Endothelial cell of umbilical vein (primary cell): ENCODE results near the gene CCIN. TPM values are rescaled to one million over a fixed set of nuclear protein-coding genes. Genes with fewer than 3 reads are reported as not detected.

Experiments
- BruUV-seq: library from RNA; stranded (reverse); fragments of 400-500 nt; replicated peaks from 2 replicates; lab custom pipeline; 2021; lab: Mats Ljungman, UMichigan
- CTCF ChIA-PET: fragments of 300-600, 350-600 bp; sonication (Branson Sonifier 250); formaldehyde crosslinking; loops from one replicate; lab custom pipeline; 2021; ENCODE audit warnings: antibody characterized with exemption, inconsistent platforms; lab: Charles Lee
- POLR2A ChIA-PET: fragments of 300-600, 350-600 bp; sonication (Branson Sonifier 250); formaldehyde crosslinking; loops from one replicate; lab custom pipeline; 2021; ENCODE audit warnings: antibody characterized with exemption, inconsistent platforms; lab: Charles Lee
- DNase-seq: peaks from one replicate; pipeline ENCODE4 v3.0.0-alpha.2; 2011; ENCODE audit warnings: low read depth, low spot score
- FAIRE-seq: peaks from 2 replicates; lab custom pipeline; 2011; peaks lifted over from hg19 to GRCh38; lab: Jason Lieb, UNC
- H2AFZ ChIP-seq: 2 replicates; pipeline ENCODE4 v1.6.0; 2012; ENCODE audit warnings: low read depth, low read length, control low read depth, inconsistent platforms
- H3K27ac ChIP-seq: 2 replicates; pipeline ENCODE4 v1.5.1; 2011; ENCODE audit warnings: low read depth, mild to moderate bottlenecking, control low read depth, low read length, moderate library complexity; ENCODE audit not compliant: insufficient read depth
- H3K27me3 ChIP-seq, 2 experiments: 2 replicates each; pipeline versions ENCODE4 v1.6.0 to v1.6.1; 2011; ENCODE audit warnings: low read length in 2 of 2, mixed read lengths in 1 of 2; ENCODE audit not compliant: control insufficient read depth in 2 of 2, insufficient read depth in 2 of 2
- H3K36me3 ChIP-seq, 2 experiments: 2 replicates in 1 of 2; 3 replicates in 1 of 2; pipeline ENCODE4 v1.5.1; 2011; ENCODE audit warnings: low read length in 2 of 2, mild to moderate bottlenecking in 1 of 2, moderate library complexity in 1 of 2; ENCODE audit not compliant: control insufficient read depth in 2 of 2, insufficient read depth in 2 of 2; ENCODE audit errors: extremely low read depth in 1 of 2
- H3K4me1 ChIP-seq: 3 replicates; pipeline ENCODE4 v1.5.1; 2011; ENCODE audit warnings: mild to moderate bottlenecking, low read length; ENCODE audit not compliant: control insufficient read depth, insufficient read depth; ENCODE audit errors: extremely low read depth
- H3K4me2 ChIP-seq: 2 replicates; pipeline ENCODE4 v1.6.1; 2011; ENCODE audit warnings: low read length, control low read depth, mixed read lengths; ENCODE audit not compliant: insufficient read depth
- H3K4me3 ChIP-seq, 3 experiments: fragments of 200-600 bp in 1 of 3; sonication (generic), shearing (Covaris generic) in 1 of 3; replicated peaks in 1 of 3; 2 replicates each; pipeline ENCODE4 v1.5.1; 2011 to 2016; ENCODE audit warnings: control low read depth in 3 of 3, low read length in 3 of 3, mild to moderate bottlenecking in 2 of 3, inconsistent platforms in 1 of 3, low read depth in 1 of 3, moderate library complexity in 1 of 3; ENCODE audit not compliant: insufficient read depth in 1 of 3
- H3K79me2 ChIP-seq: 2 replicates; pipeline ENCODE4 v1.6.0; 2012; ENCODE audit warnings: low read length, inconsistent platforms; ENCODE audit not compliant: control insufficient read depth, insufficient read depth
- H3K9ac ChIP-seq: replicated peaks from 2 replicates; pipeline ENCODE3; 2011; ENCODE audit warnings: low read length, control low read depth; ENCODE audit not compliant: insufficient read depth; ENCODE audit errors: extremely low read depth
- H3K9me1 ChIP-seq: replicated peaks from 3 replicates; pipeline ENCODE4 v1.6.0; 2011; ENCODE audit warnings: mild to moderate bottlenecking, low read length; ENCODE audit not compliant: control insufficient read depth, insufficient read depth; ENCODE audit errors: extremely low read depth
- H3K9me3 ChIP-seq: replicated peaks from 2 replicates; pipeline ENCODE4 v1.5.1; 2012; ENCODE audit warnings: low read length, inconsistent platforms; ENCODE audit not compliant: control insufficient read depth, insufficient read depth
- H4K20me1 ChIP-seq: replicated peaks from 2 replicates; pipeline ENCODE3; 2011; ENCODE audit warnings: mild to moderate bottlenecking, low read length; ENCODE audit not compliant: control insufficient read depth, insufficient read depth; ENCODE audit errors: extremely low read depth
- CTCF ChIP-seq, 2 donors: IDR thresholded peaks; 1 replicate in 1 of 2; 2 replicates in 1 of 2; pipeline ENCODE4 v1.5.1; 2011; ENCODE audit warnings: low read length in 2 of 2, mild to moderate bottlenecking in 2 of 2, moderate library complexity in 2 of 2, control low read depth in 1 of 2, inconsistent platforms in 1 of 2, low read depth in 1 of 2; ENCODE audit not compliant: insufficient read depth in 1 of 2; ENCODE audit errors: extremely low read depth in 1 of 2
- EZH2 ChIP-seq: IDR thresholded peaks from 2 replicates; pipeline ENCODE4 v1.6.1; 2012; ENCODE audit warnings: borderline replicate concordance, low read depth, mild to moderate bottlenecking, moderate library complexity, low read length, inconsistent platforms; ENCODE audit not compliant: severe bottlenecking
- FOS ChIP-seq: IDR thresholded peaks from 2 replicates; pipeline ENCODE4 v1.6.1; 2011; ENCODE audit warnings: mild to moderate bottlenecking, low read length, moderate library complexity, borderline replicate concordance; ENCODE audit not compliant: insufficient read depth
- GATA2 ChIP-seq: IDR thresholded peaks from 2 replicates; pipeline ENCODE4 v1.7.0; 2011; ENCODE audit warnings: low read depth, mild to moderate bottlenecking, moderate library complexity, mixed read lengths, low read length; ENCODE audit not compliant: insufficient read length, insufficient read depth
- JUN ChIP-seq: IDR thresholded peaks from 2 replicates; pipeline ENCODE4 v1.6.1; 2011; ENCODE audit warnings: borderline replicate concordance, low read depth; ENCODE audit not compliant: insufficient read length, insufficient read depth
- MAX ChIP-seq: IDR thresholded peaks from 2 replicates; pipeline ENCODE4 v1.6.1; 2011; ENCODE audit not compliant: insufficient read depth, insufficient read length
- MYC ChIP-seq: IDR thresholded peaks from one replicate; pipeline ENCODE4 v1.6.1; 2011; ENCODE audit warnings: mild to moderate bottlenecking, low read depth, low read length
- POLR2A ChIP-seq: IDR thresholded peaks from 2 replicates; pipeline ENCODE4 v1.6.1; 2012; ENCODE audit warnings: low read depth, mild to moderate bottlenecking, control low read depth, low read length
- POLR2AphosphoS5 ChIP-seq: IDR thresholded peaks from 2 replicates; pipeline ENCODE4 v1.6.1; 2012; ENCODE audit warnings: low read depth, mild to moderate bottlenecking, control low read depth, low read length, moderate library complexity; ENCODE audit not compliant: insufficient read depth
- dilution Hi-C: fragments of 300-500 bp; cut with MboI; formaldehyde crosslinking; loops from one replicate; pipeline ENCODE4 v1.15.0; 2019; ENCODE audit warnings: low sequenced_read_pairs; ENCODE audit not compliant: extremely low pct_ligation_motif_present
- intact Hi-C: fragments of 100-400 bp; cut with micrococcal nuclease; formaldehyde crosslinking; loops from one replicate; pipeline ENCODE4 v1.10.0; 2022
- polyA plus RNA-seq, 4 experiments: library from polyadenylated mRNA; depleted of rRNA in 3 of 4; stranded (reverse) in 3 of 4; unstranded in 1 of 4; fragments of >200 nt; gene quantifications; 2 replicates each; pipeline versions ENCODE4 v1.2.1 to v1.2.3, GENCODE V29; 2011 to 2012; ENCODE audit warnings: missing spikeins in 1 of 4
- total RNA-seq: library from RNA; stranded (reverse); gene quantifications from 2 replicates; pipeline ENCODE4 v1.2.3, GENCODE V29; 2021

CCIN gene
- total and polyA plus RNA-seq, 2 donors (not counting 3 experiments of a cell fraction or from before 2014, with no cell fraction given): 0.22 to 1.2 TPM

GRCh38 chr9:36213989-36214388 is 44.8 kb downstream of the CCIN start:
- Histone ChIP-seq H3K9me3 (no peaks in the 10 kb centered on the region), H3K27ac (no peak overlapping the region), H3K27me3 (no peaks in the 10 kb centered on the region), H4K20me1 (no peaks in the 10 kb centered on the region), H3K79me2 (peaks cover 42% of the 10 kb centered on the region), H3K9me1 (no peaks in the 10 kb centered on the region), H3K4me3 (no peak overlapping the region), H3K4me1 (peaks cover 4% of the 10 kb centered on the region), H2AFZ (no peak overlapping the region), H3K36me3 (peaks cover 39 to 44% of the 10 kb centered on the region in 2 experiments), H3K4me2 (no peak overlapping the region), H3K9ac (no peak overlapping the region)
- DNase-seq (no peak), FAIRE-seq (no peak)
- BruUV-seq: no TSS peak
- TF ChIP-seq MAX (no peak), CTCF (IDR thresholded peaks at IDR 0.05; ENCODE audit: extremely low read depth in 1 of 2, insufficient read depth in 1 of 2, low read depth in 1 of 2, low read length in 2 of 2) (no peak), POLR2A (no peak), JUN (no peak), GATA2 (no peak), MYC (no peak), POLR2AphosphoS5 (no peak), EZH2 (no peak), FOS (no peak)
- ChIA-PET CTCF (interaction anchor here (1.0 to 1.4 kb wide), 3 partner anchors 10 to 115 kb away, joined by 3 to 4 read pairs (median 3); no protein-coding TSS in a partner anchor), POLR2A (no interaction called here)
- dilution Hi-C loops: no loop called here
- intact Hi-C loops: no loop called here
